ENCODE results near the gene GRK3.
A peak's percentile ranks its signal among the peaks of the same experiment; 100 is the strongest.

GRK3 gene

DNA sequence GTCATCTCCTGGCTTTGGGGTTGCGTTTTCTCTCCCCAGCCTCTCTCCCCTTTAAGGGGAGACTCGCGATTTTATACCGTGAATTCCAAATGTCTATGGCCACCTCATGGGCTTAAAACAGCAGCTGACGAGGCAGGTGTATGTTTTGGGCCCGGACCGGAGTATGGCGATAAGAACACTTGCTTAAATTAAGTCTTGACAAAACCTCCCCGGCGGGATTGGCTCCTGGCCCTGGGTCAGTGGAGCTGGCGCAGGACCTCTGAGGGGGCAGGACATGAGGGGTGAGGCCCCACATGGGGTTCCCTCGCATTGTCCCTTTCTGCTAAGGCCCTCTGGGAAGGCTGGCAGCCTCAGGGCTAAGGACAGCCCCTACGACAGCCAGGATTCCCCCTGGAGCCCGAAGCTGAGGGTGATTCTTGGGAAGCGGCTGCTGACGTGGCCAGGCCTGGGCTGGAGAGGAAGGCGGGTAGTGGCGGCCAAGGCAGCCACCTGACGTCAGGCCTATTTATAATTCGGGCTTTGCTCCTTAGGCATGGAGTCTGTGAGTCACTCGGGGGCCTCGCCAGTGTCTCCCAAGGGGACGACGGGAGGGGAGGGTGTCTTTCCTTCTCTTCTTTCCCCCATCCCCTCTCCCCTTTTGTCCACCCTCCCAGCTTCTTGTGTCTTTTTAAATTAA, 190.2 kb downstream of the GRK3 start:
- DNase-seq (ENCODE audit: low read depth in 2 of 2), result peak in 1 of 2 experiments; percentile 16

- DNase-seq (ENCODE audit: low read depth in 2 of 2), result no peak
These were observed 193.2 kb downstream of the GRK3 start for GRCh38 chr22:25757686-25758085.

DNA sequence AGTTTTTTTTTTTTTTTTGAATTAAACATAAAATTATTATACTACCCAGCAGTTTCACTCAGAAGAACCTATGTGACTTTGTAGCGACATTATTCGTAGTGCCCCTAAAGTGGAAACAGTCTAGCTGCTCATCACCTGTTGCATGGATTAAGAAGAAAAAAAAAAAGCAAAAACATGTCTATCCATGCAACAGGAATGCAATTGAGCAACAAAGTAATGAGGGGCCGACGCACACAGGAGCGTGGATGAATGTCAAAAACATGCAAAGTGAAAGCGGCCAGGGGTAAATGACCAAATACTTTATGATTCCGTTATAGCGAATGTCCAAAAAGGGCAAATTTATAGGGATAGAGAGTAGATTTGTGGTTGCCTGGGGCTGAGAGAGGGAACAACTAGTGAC, 193.8 kb downstream of the GRK3 start:
- no peak for DNase-seq (ENCODE audit: low read depth in 2 of 2)

GRCh38 chr22:25759825-25760231, 195.4 kb downstream of the GRK3 start:
- DNase-seq (ENCODE audit: low read depth in 2 of 2), result peak; percentile 48

DNA sequence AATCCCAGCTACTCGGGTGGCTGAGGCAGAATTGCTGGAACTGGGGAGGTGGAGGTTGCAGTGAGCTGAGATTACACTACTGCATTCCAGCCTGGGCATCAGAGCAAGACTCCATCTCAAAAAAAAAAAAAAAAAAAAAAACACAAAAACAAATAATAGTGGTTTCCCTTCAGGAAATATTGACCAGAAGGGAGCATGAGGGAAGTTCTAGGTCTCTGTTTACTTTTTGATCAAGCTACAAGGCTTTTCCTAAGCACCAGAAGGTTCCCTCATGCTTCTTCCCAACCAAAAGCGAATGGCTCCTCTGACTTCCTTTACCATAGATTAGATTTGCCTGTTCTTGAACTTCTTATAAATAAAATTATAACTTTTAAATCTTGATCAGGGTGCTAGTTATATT, 195.8 kb downstream of the GRK3 start:
- DNase-seq (ENCODE audit: low read depth in 2 of 2), result no peak

- no peak for DNase-seq (ENCODE audit: low read depth in 2 of 2)
These were observed 196.5 kb downstream of the GRK3 start for GRCh38 chr22:25760848-25761595.

DNA sequence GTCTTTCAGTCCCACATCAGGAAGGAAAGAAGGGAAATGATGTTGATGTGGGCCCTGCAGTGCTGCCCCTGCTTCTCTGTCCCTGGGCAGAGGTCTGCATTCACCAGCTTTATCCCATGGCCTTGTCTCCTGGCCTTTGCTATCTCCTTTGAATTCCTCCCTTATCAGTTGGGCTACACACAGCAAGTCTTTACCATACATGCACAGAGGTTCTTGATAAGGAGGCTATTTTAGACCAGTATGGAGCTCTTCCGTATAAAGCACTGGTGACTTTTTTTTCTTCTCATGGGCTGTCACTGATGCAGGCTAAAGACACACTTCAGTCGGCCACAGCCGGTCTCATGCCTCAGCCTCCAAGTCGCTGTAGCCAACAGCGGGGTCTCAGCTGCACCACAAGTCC, 197.7 kb downstream of the GRK3 start:
- no peak for DNase-seq (ENCODE audit: low read depth in 2 of 2)

GRCh38 chr22:25763239-25763777, 198.8 kb downstream of the GRK3 start:
- DNase-seq (ENCODE audit: low read depth in 2 of 2), result no peak

GRCh38 chr22:25764270-25765015, 200.0 kb downstream of the GRK3 start:
- no peak for DNase-seq (ENCODE audit: low read depth in 2 of 2)

DNA sequence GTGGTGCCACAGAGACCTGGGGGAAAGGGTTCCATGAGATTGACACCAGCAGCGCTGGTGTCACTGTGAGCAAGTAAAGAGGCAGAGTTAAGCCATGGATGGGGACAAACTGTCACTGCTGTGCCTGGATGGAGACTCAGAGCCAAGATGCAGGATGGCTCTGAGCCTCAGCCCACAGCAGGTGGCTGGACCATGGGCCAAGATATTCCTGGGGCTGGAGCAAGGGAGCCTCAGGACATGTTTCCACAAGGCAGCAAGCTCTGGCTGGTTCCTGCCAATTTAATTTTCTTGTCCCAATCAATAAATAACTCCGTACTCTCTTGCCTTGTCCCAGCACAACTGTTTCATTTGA, 200.5 kb downstream of the GRK3 start:
- no peak for DNase-seq (ENCODE audit: low read depth in 2 of 2)

- no peak for DNase-seq (ENCODE audit: low read depth in 2 of 2)
These were observed 201.3 kb downstream of the GRK3 start for GRCh38 chr22:25765801-25766200.

- DNase-seq (ENCODE audit: low read depth in 2 of 2), result no peak
These were observed 201.9 kb downstream of the GRK3 start for GRCh38 chr22:25766418-25766817.

DNA sequence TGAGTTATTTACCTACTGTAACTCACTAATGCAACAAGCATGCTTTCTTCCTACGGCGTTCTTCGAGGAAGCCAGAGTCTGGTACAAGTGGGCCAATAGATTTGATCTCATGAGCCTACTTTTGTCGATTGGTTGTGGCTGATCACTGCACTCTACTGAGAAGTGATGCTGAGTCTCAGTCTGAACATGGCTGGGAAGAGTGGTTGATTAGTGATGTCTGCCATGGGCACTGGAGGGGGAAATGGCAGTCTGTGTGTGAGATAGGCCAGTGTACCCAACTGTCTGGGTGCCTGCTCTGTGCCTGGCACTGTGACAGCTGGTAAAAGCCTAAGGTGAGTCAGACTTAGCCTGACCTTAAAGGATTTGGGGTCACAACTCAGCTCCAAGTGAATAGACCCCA, 205.9 kb downstream of the GRK3 start:
- no peak for DNase-seq (ENCODE audit: low read depth in 2 of 2)

GRCh38 chr22:25772288-25772687, 207.8 kb downstream of the GRK3 start:
- DNase-seq (ENCODE audit: low read depth in 2 of 2), result no peak

DNA sequence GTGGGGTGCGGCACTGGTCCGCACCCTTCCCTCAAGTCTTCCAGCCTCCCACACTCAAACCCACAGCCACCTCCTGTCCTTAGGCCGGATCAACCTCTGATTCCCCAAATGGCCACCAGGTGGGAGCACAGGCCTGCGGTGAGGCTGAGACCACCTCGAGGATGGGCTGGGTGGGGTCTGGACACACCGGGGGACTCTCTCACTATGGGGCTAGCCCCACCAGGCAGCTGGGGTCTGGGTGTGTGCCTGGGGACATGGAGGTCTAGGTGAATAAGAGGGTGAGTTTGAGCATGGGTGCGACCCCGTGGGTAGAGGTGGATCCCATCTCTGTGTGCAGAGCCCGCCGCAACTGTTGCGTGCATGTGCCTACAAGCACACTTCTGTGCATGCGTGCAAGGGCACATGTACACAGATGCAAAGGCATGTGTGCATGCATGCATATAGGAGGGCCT, 210.1 kb downstream of the GRK3 start:
- DNase-seq (ENCODE audit: low read depth in 2 of 2), result no peak

DNA sequence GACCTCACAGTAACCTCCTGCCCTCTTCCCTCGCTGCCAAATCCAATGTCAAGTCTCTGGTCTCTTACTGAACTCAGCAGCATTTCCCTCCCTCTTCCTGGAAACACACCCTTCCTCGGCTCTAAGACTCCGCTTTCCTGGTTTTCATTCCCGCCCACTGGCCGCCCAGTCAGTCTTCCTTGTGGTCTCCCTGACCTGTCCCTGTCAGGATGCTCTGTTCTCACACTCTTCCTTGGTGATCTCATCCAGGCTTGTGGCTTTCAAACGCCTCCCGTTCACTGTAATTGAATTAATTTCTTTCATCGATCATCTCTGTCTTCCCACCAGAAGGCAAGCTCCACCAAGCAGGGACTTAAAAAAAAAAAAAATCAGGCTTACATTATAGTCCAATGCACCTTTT, 211.1 kb downstream of the GRK3 start:
- DNase-seq (ENCODE audit: low read depth in 2 of 2), result no peak

GRCh38 chr22:25777411-25777810, 212.9 kb downstream of the GRK3 start:
- no peak for DNase-seq (ENCODE audit: low read depth in 2 of 2)

- DNase-seq (ENCODE audit: low read depth in 2 of 2), result peak in 1 of 2 experiments; percentile 13
These were observed 213.4 kb downstream of the GRK3 start for GRCh38 chr22:25777870-25778269.
